ENCODE data around the gene SEC24D. TPM values are rescaled to one million over a fixed set of nuclear protein-coding genes. Genes with fewer than 3 reads are reported as not detected.
A peak's percentile ranks its signal among the peaks of the same experiment; 100 is the strongest.
"Not testable (repeated sequence)": the region's sequence is repeated elsewhere in the genome, so short reads cannot be mapped to it uniquely, and the experiment has no call there.

SEC24D gene
- total RNA-seq, 1 donor from 2014 or later = 26.0 TPM

DNA sequence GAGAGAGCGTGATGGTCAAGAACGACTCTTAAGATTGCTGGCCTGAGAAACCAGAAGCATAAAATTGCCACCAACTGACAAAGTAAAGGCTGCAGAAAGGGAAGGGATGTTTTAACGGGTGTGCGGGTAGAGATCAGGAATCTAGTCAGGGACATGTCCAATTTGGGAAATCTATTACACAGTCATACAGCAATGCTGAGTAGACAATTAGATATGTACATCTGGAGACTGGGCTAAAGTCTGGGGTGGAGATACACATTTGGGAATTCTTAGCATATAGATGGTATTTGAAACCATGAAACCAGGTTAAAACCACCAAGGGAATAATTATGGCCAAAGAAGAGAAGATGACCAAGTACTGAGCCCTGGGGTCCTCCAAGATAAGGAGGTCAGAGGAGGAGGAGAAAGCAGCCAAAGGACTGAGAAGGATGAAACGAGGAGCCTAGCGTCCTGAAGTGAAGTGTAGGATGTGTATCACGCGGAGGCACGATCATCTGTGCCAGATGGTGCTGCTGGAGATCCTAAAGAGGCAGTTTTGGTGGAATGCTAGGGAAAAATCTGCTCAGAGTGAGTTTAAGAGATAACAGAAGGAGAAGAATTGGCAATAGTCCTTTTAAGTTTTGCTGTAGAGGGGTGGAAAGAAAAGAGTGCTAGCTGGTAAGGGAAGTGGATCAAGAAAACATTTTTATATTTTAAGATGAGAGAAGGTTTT is 36.5 kb downstream of the SEC24D start:
- peaks cover 2% of the 10 kb centered on the region for H3K27me3 Mint-ChIP-seq (ENCODE audit: unreplicated experiment)
- H3K4me3 Mint-ChIP-seq (ENCODE audit: unreplicated experiment) = peak overlapping the region; percentile 8
- no peak for DNase-seq
- TF ChIP-seq, protein P1, sequence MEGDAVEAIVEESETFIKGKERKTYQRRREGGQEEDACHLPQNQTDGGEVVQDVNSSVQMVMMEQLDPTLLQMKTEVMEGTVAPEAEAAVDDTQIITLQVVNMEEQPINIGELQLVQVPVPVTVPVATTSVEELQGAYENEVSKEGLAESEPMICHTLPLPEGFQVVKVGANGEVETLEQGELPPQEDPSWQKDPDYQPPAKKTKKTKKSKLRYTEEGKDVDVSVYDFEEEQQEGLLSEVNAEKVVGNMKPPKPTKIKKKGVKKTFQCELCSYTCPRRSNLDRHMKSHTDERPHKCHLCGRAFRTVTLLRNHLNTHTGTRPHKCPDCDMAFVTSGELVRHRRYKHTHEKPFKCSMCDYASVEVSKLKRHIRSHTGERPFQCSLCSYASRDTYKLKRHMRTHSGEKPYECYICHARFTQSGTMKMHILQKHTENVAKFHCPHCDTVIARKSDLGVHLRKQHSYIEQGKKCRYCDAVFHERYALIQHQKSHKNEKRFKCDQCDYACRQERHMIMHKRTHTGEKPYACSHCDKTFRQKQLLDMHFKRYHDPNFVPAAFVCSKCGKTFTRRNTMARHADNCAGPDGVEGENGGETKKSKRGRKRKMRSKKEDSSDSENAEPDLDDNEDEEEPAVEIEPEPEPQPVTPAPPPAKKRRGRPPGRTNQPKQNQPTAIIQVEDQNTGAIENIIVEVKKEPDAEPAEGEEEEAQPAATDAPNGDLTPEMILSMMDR (IDR thresholded peaks at IDR 0.05; ENCODE audit: partially characterized antibody, unreplicated experiment) = no peak
- no peaks in the 10 kb centered on the region for H3K36me3 Mint-ChIP-seq (ENCODE audit: unreplicated experiment)
- H3K4me1 Mint-ChIP-seq (ENCODE audit: low read depth, unreplicated experiment) = peaks cover 17% of the 10 kb centered on the region
- H3K9me3 Mint-ChIP-seq (ENCODE audit: unreplicated experiment) = peaks cover 3% of the 10 kb centered on the region
- peak overlapping the region; percentile 50 for H3K27ac Mint-ChIP-seq (ENCODE audit: unreplicated experiment)

DNA sequence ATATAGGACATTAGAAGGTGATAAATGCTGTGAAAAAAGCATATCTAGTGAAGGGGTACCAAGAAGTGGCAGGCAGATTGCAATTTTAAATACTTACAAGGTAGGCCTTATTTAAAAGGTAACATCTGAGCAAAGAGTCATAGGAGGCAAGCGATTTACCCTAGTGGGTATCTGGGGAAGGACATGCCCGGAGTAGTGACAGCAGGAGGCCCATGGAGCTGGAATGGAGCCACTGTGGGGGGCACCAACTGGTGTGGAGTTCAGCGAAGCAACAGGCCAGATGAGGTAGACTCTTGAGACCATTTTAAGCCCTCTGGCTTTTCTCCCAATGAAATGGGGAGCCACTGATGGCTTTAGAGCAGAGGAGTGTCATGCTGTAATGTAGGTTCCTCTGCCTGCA is 37.3 kb downstream of the SEC24D start:
- Mint-ChIP-seq H3K27ac (ENCODE audit: unreplicated experiment) (peak overlapping the region; percentile 50), H3K27me3 (ENCODE audit: unreplicated experiment) (peaks cover 2% of the 10 kb centered on the region), H3K9me3 (ENCODE audit: unreplicated experiment) (peaks cover 3% of the 10 kb centered on the region), H3K4me1 (ENCODE audit: low read depth, unreplicated experiment) (peaks cover 17% of the 10 kb centered on the region), H3K4me3 (ENCODE audit: unreplicated experiment) (no peak overlapping the region), H3K36me3 (ENCODE audit: unreplicated experiment) (no peaks in the 10 kb centered on the region)
- no peak for DNase-seq
- TF ChIP-seq, protein P1 (IDR thresholded peaks at IDR 0.05; ENCODE audit: partially characterized antibody, unreplicated experiment) = peak; percentile 60

DNA sequence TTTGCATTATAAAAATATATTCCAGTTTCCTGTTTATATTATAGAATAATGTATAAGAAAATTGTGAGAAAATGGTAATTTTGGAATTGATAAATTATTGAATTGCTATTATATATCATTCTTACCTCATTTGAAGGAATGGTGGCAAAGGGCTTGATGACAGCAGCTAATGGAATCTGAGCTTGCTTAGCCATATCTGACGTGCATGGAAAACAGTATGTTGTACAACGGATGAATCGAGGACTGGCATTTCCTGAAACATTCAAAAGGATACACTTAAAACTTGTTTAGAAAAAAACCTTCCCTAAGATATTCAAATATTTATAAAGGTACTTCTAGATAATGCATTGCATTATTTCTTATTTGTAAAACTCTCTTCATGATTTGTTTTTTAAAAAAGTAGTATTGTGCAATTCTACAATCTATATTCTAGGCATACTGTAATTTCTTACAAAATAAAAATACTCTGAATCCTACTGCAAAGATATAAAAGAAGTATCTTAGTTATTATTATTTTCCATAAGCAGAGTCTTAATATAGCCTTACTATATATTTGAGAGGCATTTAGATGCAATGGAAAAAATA is 38.3 kb downstream of the SEC24D start:
- no peak for DNase-seq
- H3K27ac Mint-ChIP-seq (ENCODE audit: unreplicated experiment) = no peak overlapping the region
- H3K36me3 Mint-ChIP-seq (ENCODE audit: unreplicated experiment) = no peaks in the 10 kb centered on the region
- H3K4me3 Mint-ChIP-seq (ENCODE audit: unreplicated experiment) = no peak overlapping the region
- peaks cover 4% of the 10 kb centered on the region for H3K27me3 Mint-ChIP-seq (ENCODE audit: unreplicated experiment)
- H3K9me3 Mint-ChIP-seq (ENCODE audit: unreplicated experiment) = peaks cover 3% of the 10 kb centered on the region
- H3K4me1 Mint-ChIP-seq (ENCODE audit: low read depth, unreplicated experiment) = peaks cover 17% of the 10 kb centered on the region
- TF ChIP-seq, protein P1 (IDR thresholded peaks at IDR 0.05; ENCODE audit: partially characterized antibody, unreplicated experiment) = no peak

DNA sequence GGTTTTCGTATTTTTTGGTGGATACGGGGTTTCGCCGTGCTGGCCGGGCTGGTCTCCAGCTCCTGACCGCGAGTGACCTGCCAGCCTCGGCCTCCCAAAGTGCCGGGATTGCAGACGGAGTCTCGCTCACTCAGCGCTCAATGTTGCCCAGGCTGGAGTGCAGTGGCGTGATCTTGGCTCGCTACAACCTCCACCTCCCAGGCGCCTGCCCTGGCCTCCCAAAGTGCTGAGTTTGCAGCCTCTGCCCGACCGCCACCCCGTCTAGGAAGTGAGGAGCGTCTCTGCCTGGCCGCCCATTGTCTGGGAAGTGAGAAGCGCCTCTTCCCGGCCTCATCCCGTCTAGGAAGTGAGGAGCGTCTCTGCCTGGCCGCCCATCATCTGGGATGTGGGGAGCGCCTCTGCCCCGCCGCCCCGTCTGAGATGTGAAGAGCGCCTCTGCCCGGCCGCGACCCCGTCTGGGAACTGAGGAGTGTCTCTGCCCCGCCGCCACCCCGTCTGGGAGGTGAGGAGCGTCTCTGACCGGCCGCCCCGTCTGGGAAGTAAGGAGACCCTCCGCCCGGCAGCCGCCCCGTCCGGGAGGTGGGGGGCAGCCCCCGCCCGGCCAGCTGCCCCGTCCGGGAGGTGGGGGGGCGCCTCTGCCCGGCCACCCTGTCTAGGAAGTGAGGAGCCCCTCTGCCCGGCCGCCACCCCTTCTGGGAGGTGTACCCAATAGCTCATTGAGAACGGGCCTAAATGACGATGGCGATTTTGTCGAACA is 44.1 kb downstream of the SEC24D start:
- H3K27me3 Mint-ChIP-seq (ENCODE audit: unreplicated experiment); H3K4me1 Mint-ChIP-seq (ENCODE audit: low read depth, unreplicated experiment); H3K4me3 Mint-ChIP-seq (ENCODE audit: unreplicated experiment); H3K36me3 Mint-ChIP-seq (ENCODE audit: unreplicated experiment); H3K9me3 Mint-ChIP-seq (ENCODE audit: unreplicated experiment): not testable (repeated sequence)
- peak overlapping the region; percentile 94 for H3K27ac Mint-ChIP-seq (ENCODE audit: unreplicated experiment)
- DNase-seq = peak; percentile 29

DNA sequence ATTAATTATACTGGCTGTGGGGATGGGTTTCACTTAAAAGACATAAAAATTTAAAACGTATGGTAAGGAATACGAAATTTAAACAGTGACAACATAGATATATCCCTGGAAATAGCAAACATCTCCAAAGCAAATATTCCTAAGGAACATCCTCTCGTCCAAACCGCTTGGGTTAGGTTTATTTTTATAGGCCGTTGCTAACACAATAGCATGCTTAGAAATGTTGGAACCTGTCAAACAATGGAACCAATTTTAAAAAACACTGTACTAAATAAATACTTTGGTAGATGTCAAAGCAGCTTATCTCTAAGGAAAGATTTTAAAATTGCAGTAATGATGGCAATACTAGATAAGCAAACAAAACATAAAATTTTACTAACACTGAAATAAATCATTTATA is 45.4 kb downstream of the SEC24D start:
- Mint-ChIP-seq H3K4me1 (ENCODE audit: low read depth, unreplicated experiment) (no peaks in the 10 kb centered on the region), H3K27me3 (ENCODE audit: unreplicated experiment) (peaks cover 2% of the 10 kb centered on the region), H3K9me3 (ENCODE audit: unreplicated experiment) (peaks cover 2% of the 10 kb centered on the region), H3K27ac (ENCODE audit: unreplicated experiment) (peak overlapping the region; percentile 33), H3K36me3 (ENCODE audit: unreplicated experiment) (peaks cover 6% of the 10 kb centered on the region), H3K4me3 (ENCODE audit: unreplicated experiment) (no peak overlapping the region)
- TF ChIP-seq, protein P1 (IDR thresholded peaks at IDR 0.05; ENCODE audit: partially characterized antibody, unreplicated experiment) = no peak
- no peak for DNase-seq
